WTC11 (cell line): ENCODE measurements around the gene AKR7A2. TPM values are rescaled to one million over a fixed set of nuclear protein-coding genes. Genes with fewer than 3 reads are reported as not detected.

Experiments used
- ATAC-seq: fragments of 200-7000 bp; cut with Tn5 transposase; 2 replicates; pipeline ENCODE4 v1.10.0; 2021; ENCODE audit warnings: mild to moderate bottlenecking, moderate library complexity
- CTCF ChIA-PET: fragments of 300-600 bp; sonication (Branson Sonifier 250); formaldehyde crosslinking; loops from one replicate; lab custom pipeline; 2021; ENCODE audit warnings: antibody characterized with exemption; lab: Charles Lee
- POLR2A ChIA-PET: fragments of 350-600 bp; sonication (Branson Sonifier 250); formaldehyde crosslinking; loops from one replicate; lab custom pipeline; 2021; ENCODE audit warnings: antibody characterized with exemption; lab: Charles Lee
- DNase-seq: peaks from one replicate; pipeline ENCODE4 v3.0.0; 2021; ENCODE audit warnings: low spot score
- H3K27ac Mint-ChIP-seq: 2 replicates; pipeline ENCODE4 v1.8.0; 2021; ENCODE audit warnings: mixed read lengths
- H3K27me3 Mint-ChIP-seq: 2 replicates; pipeline ENCODE4 v1.8.0; 2021; ENCODE audit warnings: low read depth, mild to moderate bottlenecking, moderate library complexity, mixed read lengths
- H3K36me3 Mint-ChIP-seq: 2 replicates; pipeline ENCODE4 v1.8.0; 2021; ENCODE audit warnings: mixed read lengths
- H3K4me1 Mint-ChIP-seq: 2 replicates; pipeline ENCODE4 v1.8.0; 2022; ENCODE audit warnings: mixed read lengths
- H3K4me3 Mint-ChIP-seq: 2 replicates; pipeline ENCODE4 v1.8.0; 2021; ENCODE audit warnings: mild to moderate bottlenecking, moderate library complexity, mixed read lengths
- H3K9me3 Mint-ChIP-seq: 2 replicates; pipeline ENCODE4 v1.8.0; 2021; ENCODE audit warnings: mixed read lengths
- FOXP1 ChIP-seq: sonication (generic); formaldehyde crosslinking; IDR thresholded peaks from 2 replicates; pipeline ENCODE4 v1.8.0; 2022; ENCODE audit warnings: missing genetic modification reagents, mild to moderate bottlenecking, moderate library complexity, borderline replicate concordance
- IRF2 ChIP-seq: sonication (generic); formaldehyde crosslinking; IDR thresholded peaks from 2 replicates; pipeline ENCODE4 v1.8.0; 2022; ENCODE audit warnings: low read depth, missing genetic modification reagents, borderline replicate concordance
- TP53 ChIP-seq: sonication (generic); formaldehyde crosslinking; IDR thresholded peaks from 2 replicates; pipeline ENCODE4 v1.8.1; 2023; ENCODE audit warnings: mild to moderate bottlenecking, missing genetic modification reagents
- ZNF121 ChIP-seq: sonication (generic); formaldehyde crosslinking; IDR thresholded peaks from 2 replicates; pipeline ENCODE4 v1.8.0; 2023; ENCODE audit warnings: missing genetic modification reagents
- ZNF263 ChIP-seq: sonication (generic); formaldehyde crosslinking; IDR thresholded peaks from 2 replicates; pipeline ENCODE4 v1.8.1; 2022; ENCODE audit warnings: low read depth, mild to moderate bottlenecking, moderate library complexity, missing genetic modification reagents
- total RNA-seq: library from RNA; stranded (reverse); gene quantifications from 3 replicates; pipeline ENCODE4 v1.2.3, GENCODE V29; 2021
- TF ChIP-seq, protein P1 (sequence below): sonication (generic); formaldehyde crosslinking; IDR thresholded peaks from 2 replicates; pipeline ENCODE4 v1.8.1; 2023; ENCODE audit warnings: mild to moderate bottlenecking, missing genetic modification reagents, borderline replicate concordance
- TF ChIP-seq, protein P2 (sequence below): sonication (generic); formaldehyde crosslinking; IDR thresholded peaks from 2 replicates; pipeline ENCODE4 v1.8.0; 2022; ENCODE audit warnings: mild to moderate bottlenecking, missing genetic modification reagents
- TF ChIP-seq, protein P3 (sequence below): sonication (generic); formaldehyde crosslinking; IDR thresholded peaks from 2 replicates; pipeline ENCODE4 v1.8.0; 2022; ENCODE audit warnings: mild to moderate bottlenecking, missing genetic modification reagents
- TF ChIP-seq, protein P4 (sequence below): sonication (generic); formaldehyde crosslinking; IDR thresholded peaks from 2 replicates; pipeline ENCODE4 v1.8.1; 2023; ENCODE audit warnings: mild to moderate bottlenecking, moderate library complexity, missing genetic modification reagents
- TF ChIP-seq, protein P5 (sequence below): sonication (generic); formaldehyde crosslinking; IDR thresholded peaks from 2 replicates; pipeline ENCODE4 v1.8.0; 2023; ENCODE audit warnings: mild to moderate bottlenecking, missing genetic modification reagents
- TF ChIP-seq, protein P6 (sequence below): sonication (generic); formaldehyde crosslinking; conservative IDR thresholded peaks from 2 replicates; pipeline ENCODE4 v1.8.1; 2022; ENCODE audit warnings: mild to moderate bottlenecking, missing genetic modification reagents
- TF ChIP-seq, protein P7 (sequence below): sonication (generic); formaldehyde crosslinking; IDR thresholded peaks from 2 replicates; pipeline ENCODE4 v1.8.1; 2023; ENCODE audit warnings: mild to moderate bottlenecking, missing genetic modification reagents
- TF ChIP-seq, protein P8 (sequence below): fragments of 250-450 bp; sonication (Bioruptor Pico); IDR thresholded peaks from 2 replicates; pipeline ENCODE4 v1.9.0; 2021; ENCODE audit warnings: moderate library complexity, mild to moderate bottlenecking, inconsistent platforms, borderline replicate concordance
- TF ChIP-seq, protein P9 (sequence below): sonication (generic); formaldehyde crosslinking; IDR thresholded peaks from 2 replicates; pipeline ENCODE4 v1.8.0; 2022; ENCODE audit warnings: mild to moderate bottlenecking, missing genetic modification reagents

AKR7A2 gene
- total RNA-seq, 1 experiment from 2014 or later = 43.4 TPM

DNA sequence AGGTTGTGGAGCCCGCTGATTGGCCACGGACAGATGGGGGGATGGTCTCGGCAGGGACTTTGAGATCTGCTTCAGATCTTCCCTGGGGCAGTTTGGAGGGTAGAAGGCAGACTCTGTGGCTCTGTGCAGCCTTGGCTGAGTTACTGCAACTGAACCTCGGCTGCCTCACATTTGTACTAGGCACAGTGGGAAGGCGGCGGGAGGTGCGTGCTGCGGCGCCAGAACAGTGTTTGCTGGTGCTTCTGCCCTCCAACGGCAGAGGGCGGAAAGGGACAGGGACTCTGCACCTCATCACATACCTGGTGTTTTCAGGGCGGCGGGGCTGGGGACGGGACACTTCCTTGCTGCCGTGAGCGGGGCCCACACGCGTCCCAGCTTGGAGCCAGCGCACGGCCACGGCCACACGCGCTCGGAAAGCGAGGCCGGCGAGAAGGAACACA, 26.4 kb upstream of the AKR7A2 start (continued):
- TF ChIP-seq, protein P1, sequence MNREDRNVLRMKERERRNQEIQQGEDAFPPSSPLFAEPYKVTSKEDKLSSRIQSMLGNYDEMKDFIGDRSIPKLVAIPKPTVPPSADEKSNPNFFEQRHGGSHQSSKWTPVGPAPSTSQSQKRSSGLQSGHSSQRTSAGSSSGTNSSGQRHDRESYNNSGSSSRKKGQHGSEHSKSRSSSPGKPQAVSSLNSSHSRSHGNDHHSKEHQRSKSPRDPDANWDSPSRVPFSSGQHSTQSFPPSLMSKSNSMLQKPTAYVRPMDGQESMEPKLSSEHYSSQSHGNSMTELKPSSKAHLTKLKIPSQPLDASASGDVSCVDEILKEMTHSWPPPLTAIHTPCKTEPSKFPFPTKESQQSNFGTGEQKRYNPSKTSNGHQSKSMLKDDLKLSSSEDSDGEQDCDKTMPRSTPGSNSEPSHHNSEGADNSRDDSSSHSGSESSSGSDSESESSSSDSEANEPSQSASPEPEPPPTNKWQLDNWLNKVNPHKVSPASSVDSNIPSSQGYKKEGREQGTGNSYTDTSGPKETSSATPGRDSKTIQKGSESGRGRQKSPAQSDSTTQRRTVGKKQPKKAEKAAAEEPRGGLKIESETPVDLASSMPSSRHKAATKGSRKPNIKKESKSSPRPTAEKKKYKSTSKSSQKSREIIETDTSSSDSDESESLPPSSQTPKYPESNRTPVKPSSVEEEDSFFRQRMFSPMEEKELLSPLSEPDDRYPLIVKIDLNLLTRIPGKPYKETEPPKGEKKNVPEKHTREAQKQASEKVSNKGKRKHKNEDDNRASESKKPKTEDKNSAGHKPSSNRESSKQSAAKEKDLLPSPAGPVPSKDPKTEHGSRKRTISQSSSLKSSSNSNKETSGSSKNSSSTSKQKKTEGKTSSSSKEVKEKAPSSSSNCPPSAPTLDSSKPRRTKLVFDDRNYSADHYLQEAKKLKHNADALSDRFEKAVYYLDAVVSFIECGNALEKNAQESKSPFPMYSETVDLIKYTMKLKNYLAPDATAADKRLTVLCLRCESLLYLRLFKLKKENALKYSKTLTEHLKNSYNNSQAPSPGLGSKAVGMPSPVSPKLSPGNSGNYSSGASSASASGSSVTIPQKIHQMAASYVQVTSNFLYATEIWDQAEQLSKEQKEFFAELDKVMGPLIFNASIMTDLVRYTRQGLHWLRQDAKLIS = peak; percentile 70; the same call in 1 of the 2 replicates
- TF ChIP-seq, protein P2, sequence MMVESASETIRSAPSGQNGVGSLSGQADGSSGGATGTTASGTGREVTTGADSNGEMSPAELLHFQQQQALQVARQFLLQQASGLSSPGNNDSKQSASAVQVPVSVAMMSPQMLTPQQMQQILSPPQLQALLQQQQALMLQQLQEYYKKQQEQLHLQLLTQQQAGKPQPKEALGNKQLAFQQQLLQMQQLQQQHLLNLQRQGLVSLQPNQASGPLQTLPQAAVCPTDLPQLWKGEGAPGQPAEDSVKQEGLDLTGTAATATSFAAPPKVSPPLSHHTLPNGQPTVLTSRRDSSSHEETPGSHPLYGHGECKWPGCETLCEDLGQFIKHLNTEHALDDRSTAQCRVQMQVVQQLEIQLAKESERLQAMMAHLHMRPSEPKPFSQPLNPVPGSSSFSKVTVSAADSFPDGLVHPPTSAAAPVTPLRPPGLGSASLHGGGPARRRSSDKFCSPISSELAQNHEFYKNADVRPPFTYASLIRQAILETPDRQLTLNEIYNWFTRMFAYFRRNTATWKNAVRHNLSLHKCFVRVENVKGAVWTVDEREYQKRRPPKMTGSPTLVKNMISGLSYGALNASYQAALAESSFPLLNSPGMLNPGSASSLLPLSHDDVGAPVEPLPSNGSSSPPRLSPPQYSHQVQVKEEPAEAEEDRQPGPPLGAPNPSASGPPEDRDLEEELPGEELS (CRISPR knock-in tag) = no peak
- TF ChIP-seq, protein P3, sequence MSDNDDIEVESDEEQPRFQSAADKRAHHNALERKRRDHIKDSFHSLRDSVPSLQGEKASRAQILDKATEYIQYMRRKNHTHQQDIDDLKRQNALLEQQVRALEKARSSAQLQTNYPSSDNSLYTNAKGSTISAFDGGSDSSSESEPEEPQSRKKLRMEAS (CRISPR knock-in tag) = peak; percentile 78; the same call in 1 of the 2 replicates

DNA sequence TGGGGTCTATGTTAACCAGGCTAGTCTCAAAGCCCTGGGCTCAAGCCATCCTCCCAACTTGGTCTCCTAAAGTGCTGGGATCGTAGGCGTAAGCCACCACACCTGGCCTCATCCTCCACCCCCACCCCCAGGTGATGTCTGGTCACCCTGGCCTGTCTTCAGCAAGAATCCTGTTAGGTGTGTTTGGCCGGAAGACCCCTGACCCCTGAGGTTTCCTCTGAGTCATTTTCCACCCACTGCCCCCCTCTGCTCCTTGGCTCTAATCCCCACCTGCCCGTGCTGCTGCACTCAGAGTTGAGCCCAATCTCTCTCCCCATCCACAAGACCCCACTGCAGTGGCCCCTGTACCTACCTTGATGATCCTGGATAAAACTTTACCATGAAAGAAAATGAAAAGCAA, 25.3 kb upstream of the AKR7A2 start:
- 0 out of 2 replicates have a peak, but pooled peaks have one; percentile 32 for TF ChIP-seq ZNF121 (CRISPR knock-in tag)
- TF ChIP-seq, protein P4, sequence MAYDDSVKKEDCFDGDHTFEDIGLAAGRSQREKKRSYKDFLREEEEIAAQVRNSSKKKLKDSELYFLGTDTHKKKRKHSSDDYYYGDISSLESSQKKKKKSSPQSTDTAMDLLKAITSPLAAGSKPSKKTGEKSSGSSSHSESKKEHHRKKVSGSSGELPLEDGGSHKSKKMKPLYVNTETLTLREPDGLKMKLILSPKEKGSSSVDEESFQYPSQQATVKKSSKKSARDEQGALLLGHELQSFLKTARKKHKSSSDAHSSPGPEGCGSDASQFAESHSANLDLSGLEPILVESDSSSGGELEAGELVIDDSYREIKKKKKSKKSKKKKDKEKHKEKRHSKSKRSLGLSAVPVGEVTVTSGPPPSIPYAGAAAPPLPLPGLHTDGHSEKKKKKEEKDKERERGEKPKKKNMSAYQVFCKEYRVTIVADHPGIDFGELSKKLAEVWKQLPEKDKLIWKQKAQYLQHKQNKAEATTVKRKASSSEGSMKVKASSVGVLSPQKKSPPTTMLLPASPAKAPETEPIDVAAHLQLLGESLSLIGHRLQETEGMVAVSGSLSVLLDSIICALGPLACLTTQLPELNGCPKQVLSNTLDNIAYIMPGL (CRISPR knock-in tag) = no peak
- no peak for TF ChIP-seq FOXP1
- TF ChIP-seq ZNF263 (CRISPR knock-in tag) = no peak
- TF ChIP-seq, protein P5, sequence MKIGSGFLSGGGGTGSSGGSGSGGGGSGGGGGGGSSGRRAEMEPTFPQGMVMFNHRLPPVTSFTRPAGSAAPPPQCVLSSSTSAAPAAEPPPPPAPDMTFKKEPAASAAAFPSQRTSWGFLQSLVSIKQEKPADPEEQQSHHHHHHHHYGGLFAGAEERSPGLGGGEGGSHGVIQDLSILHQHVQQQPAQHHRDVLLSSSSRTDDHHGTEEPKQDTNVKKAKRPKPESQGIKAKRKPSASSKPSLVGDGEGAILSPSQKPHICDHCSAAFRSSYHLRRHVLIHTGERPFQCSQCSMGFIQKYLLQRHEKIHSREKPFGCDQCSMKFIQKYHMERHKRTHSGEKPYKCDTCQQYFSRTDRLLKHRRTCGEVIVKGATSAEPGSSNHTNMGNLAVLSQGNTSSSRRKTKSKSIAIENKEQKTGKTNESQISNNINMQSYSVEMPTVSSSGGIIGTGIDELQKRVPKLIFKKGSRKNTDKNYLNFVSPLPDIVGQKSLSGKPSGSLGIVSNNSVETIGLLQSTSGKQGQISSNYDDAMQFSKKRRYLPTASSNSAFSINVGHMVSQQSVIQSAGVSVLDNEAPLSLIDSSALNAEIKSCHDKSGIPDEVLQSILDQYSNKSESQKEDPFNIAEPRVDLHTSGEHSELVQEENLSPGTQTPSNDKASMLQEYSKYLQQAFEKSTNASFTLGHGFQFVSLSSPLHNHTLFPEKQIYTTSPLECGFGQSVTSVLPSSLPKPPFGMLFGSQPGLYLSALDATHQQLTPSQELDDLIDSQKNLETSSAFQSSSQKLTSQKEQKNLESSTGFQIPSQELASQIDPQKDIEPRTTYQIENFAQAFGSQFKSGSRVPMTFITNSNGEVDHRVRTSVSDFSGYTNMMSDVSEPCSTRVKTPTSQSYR (CRISPR knock-in tag) = 0 out of 2 replicates have a peak, but pooled peaks have one; percentile 41
- TF ChIP-seq TP53 (CRISPR knock-in tag) = 0 out of 2 replicates have a peak, but pooled peaks have one; percentile 25
- no peak for TF ChIP-seq IRF2 (CRISPR knock-in tag)
- ChIA-PET POLR2A (no interaction called here), CTCF (interaction anchor here (2.8 to 3.2 kb wide), 2 partner anchors 17 to 316 kb away, joined by 11 read pairs; no protein-coding TSS in a partner anchor)
- peak overlapping the region; percentile 98 for H3K27ac Mint-ChIP-seq
- H3K27me3 Mint-ChIP-seq = no peaks in the 10 kb centered on the region
- no peak overlapping the region for H3K4me3 Mint-ChIP-seq
- H3K36me3 Mint-ChIP-seq = peaks cover 2% of the 10 kb centered on the region
- H3K4me1 Mint-ChIP-seq = peaks cover 34% of the 10 kb centered on the region
- no peaks in the 10 kb centered on the region for H3K9me3 Mint-ChIP-seq
- no peak for DNase-seq
- no peak for ATAC-seq

DNA sequence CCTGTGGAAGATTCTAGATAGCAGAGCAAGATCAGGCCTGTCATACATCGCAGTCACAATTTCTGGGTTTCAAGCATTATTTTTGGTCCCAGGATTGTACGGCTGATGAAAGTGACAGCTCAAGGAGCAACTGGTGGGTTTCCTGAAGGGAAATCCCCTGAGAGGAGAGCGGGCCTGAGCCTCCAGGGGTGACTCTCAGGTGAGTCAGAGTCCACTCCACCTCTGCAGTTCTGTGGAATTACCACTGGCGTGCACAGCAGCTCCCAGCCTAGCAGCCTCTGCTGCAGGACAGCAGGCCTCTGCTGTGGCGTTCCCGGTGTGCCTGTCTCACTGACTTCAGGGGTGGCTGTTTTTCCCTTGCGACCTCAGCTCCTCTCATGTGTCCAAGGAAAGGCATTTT, 24.6 kb upstream of the AKR7A2 start:
- ChIA-PET POLR2A (no interaction called here), CTCF (interaction anchor here (1.0 to 3.2 kb wide), 2 partner anchors 315 to 317 kb away, joined by 4 to 11 read pairs; no protein-coding TSS in a partner anchor)
- ATAC-seq (no peak), DNase-seq (no peak)
- H3K27me3 Mint-ChIP-seq = no peaks in the 10 kb centered on the region
- H3K9me3 Mint-ChIP-seq = no peaks in the 10 kb centered on the region
- no peak overlapping the region for H3K4me3 Mint-ChIP-seq
- H3K27ac Mint-ChIP-seq = no peak overlapping the region
- peaks cover 29% of the 10 kb centered on the region for H3K4me1 Mint-ChIP-seq
- H3K36me3 Mint-ChIP-seq = peaks cover 2% of the 10 kb centered on the region
- TF ChIP-seq, protein P6, sequence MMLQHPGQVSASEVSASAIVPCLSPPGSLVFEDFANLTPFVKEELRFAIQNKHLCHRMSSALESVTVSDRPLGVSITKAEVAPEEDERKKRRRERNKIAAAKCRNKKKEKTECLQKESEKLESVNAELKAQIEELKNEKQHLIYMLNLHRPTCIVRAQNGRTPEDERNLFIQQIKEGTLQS (CRISPR knock-in tag) = no peak
- TF ChIP-seq, protein P7, sequence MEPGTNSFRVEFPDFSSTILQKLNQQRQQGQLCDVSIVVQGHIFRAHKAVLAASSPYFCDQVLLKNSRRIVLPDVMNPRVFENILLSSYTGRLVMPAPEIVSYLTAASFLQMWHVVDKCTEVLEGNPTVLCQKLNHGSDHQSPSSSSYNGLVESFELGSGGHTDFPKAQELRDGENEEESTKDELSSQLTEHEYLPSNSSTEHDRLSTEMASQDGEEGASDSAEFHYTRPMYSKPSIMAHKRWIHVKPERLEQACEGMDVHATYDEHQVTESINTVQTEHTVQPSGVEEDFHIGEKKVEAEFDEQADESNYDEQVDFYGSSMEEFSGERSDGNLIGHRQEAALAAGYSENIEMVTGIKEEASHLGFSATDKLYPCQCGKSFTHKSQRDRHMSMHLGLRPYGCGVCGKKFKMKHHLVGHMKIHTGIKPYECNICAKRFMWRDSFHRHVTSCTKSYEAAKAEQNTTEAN = no peak
- TF ChIP-seq, protein P8, sequence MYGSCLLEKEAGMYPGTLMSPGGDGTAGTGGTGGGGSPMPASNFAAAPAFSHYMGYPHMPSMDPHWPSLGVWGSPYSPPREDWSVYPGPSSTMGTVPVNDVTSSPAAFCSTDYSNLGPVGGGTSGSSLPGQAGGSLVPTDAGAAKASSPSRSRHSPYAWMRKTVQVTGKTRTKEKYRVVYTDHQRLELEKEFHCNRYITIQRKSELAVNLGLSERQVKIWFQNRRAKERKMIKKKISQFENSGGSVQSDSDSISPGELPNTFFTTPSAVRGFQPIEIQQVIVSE (CRISPR knock-in tag) = no peak
- TF ChIP-seq, protein P9, sequence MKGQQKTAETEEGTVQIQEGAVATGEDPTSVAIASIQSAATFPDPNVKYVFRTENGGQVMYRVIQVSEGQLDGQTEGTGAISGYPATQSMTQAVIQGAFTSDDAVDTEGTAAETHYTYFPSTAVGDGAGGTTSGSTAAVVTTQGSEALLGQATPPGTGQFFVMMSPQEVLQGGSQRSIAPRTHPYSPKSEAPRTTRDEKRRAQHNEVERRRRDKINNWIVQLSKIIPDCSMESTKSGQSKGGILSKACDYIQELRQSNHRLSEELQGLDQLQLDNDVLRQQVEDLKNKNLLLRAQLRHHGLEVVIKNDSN (CRISPR knock-in tag) = no peak
